Measurements from ENCODE around the gene VAPB.

The VAPB gene

GRCh38 chr20:58416835-58417234 lies 27.8 kb downstream of the VAPB start:
- no peak overlapping the region for H3K27ac ChIP-seq (ENCODE audit: low read length)
- H3K9me3 ChIP-seq (ENCODE audit: insufficient read depth, low read length) = no peaks in the 10 kb centered on the region
- H3K79me2 ChIP-seq (ENCODE audit: low read length) = peaks cover 49% of the 10 kb centered on the region
- H3K4me3 ChIP-seq (ENCODE audit: low read length) = no peak overlapping the region
- no peak overlapping the region for H3K4me2 ChIP-seq (ENCODE audit: low read length)
- no peak overlapping the region for H2AFZ ChIP-seq (ENCODE audit: low read depth, low read length)
- no peaks in the 10 kb centered on the region for H3K4me1 ChIP-seq (ENCODE audit: low read length)
- peaks cover 25% of the 10 kb centered on the region for H4K20me1 ChIP-seq (ENCODE audit: insufficient read depth, low read length)
- peaks cover 52% of the 10 kb centered on the region for H3K36me3 ChIP-seq (replicated peaks; ENCODE audit: low read depth, low read length)
- H3K9ac ChIP-seq (ENCODE audit: low read length) = no peak overlapping the region
- TF ChIP-seq, protein P1, sequence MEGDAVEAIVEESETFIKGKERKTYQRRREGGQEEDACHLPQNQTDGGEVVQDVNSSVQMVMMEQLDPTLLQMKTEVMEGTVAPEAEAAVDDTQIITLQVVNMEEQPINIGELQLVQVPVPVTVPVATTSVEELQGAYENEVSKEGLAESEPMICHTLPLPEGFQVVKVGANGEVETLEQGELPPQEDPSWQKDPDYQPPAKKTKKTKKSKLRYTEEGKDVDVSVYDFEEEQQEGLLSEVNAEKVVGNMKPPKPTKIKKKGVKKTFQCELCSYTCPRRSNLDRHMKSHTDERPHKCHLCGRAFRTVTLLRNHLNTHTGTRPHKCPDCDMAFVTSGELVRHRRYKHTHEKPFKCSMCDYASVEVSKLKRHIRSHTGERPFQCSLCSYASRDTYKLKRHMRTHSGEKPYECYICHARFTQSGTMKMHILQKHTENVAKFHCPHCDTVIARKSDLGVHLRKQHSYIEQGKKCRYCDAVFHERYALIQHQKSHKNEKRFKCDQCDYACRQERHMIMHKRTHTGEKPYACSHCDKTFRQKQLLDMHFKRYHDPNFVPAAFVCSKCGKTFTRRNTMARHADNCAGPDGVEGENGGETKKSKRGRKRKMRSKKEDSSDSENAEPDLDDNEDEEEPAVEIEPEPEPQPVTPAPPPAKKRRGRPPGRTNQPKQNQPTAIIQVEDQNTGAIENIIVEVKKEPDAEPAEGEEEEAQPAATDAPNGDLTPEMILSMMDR (IDR thresholded peaks at IDR 0.05; ENCODE audit: low read depth, low read length) = no peak
- TF ChIP-seq EZH2phosphoT487 (IDR thresholded peaks at IDR 0.05; ENCODE audit: low read depth) = no peak
- H3K27me3 ChIP-seq (ENCODE audit: low read depth, low read length) = no peaks in the 10 kb centered on the region

GRCh38 chr20:58417438-58417837 lies 28.4 kb downstream of the VAPB start:
- TF ChIP-seq, protein P1 (IDR thresholded peaks at IDR 0.05; ENCODE audit: low read depth, low read length) = no peak
- TF ChIP-seq EZH2phosphoT487 (IDR thresholded peaks at IDR 0.05; ENCODE audit: low read depth) = no peak
- Histone ChIP-seq H3K79me2 (ENCODE audit: low read length) (peaks cover 48% of the 10 kb centered on the region), H3K27me3 (ENCODE audit: low read depth, low read length) (no peaks in the 10 kb centered on the region)

DNA sequence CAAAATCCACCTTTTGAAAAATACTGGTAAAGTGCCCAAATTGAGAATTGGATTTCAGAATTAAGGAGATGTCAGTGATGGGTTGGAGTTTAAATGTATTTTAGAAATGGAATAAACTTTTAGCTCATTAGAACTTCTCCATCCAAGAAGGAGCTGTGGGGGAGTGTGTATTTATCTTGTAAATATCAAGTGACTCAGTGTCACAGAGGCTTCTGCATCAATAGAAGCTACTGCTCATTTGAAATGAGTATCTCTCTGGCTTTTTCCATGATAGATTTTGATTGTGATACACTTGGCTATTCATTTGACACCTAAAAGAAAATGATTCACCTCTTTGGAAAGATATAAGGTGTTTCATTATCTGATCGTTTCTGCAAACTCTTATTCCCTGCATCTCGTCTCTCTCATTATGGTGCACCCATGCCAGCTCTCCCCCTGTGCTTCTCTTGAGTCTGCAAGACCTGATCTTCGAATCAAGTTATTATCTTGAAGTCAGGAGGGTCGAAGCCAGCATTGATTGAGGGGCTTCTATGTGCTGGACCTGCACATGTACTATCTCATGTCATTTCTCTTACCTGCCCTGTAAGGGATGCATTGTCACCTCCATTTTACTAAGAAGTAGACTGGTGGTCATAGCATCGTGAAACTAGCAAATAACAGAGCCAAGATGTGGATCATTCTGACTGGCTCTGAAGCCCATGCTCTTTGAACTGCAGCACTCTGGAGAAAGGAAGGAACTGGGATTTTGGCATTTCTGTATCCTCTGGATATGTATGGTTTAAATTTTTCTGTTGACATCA lies 30.1 kb downstream of the VAPB start:
- TF ChIP-seq, protein P1 (IDR thresholded peaks at IDR 0.05; ENCODE audit: low read depth, low read length) = no peak
- TF ChIP-seq EZH2phosphoT487 (IDR thresholded peaks at IDR 0.05; ENCODE audit: low read depth) = no peak
- Histone ChIP-seq H3K27ac (ENCODE audit: low read length) (no peak overlapping the region), H3K4me2 (ENCODE audit: low read length) (no peak overlapping the region), H3K36me3 (replicated peaks; ENCODE audit: low read depth, low read length) (peaks cover 64% of the 10 kb centered on the region), H3K27me3 (ENCODE audit: low read depth, low read length) (no peaks in the 10 kb centered on the region), H3K4me3 (ENCODE audit: low read length) (no peak overlapping the region), H4K20me1 (ENCODE audit: insufficient read depth, low read length) (peaks cover 25% of the 10 kb centered on the region), H3K9ac (ENCODE audit: low read length) (no peak overlapping the region), H2AFZ (ENCODE audit: low read depth, low read length) (no peak overlapping the region), H3K4me1 (ENCODE audit: low read length) (no peaks in the 10 kb centered on the region), H3K9me3 (ENCODE audit: insufficient read depth, low read length) (no peaks in the 10 kb centered on the region), H3K79me2 (ENCODE audit: low read length) (peaks cover 51% of the 10 kb centered on the region)

More at GRCh38 chr20:58417438-58417837, 28.4 kb downstream of the VAPB start:
- Histone ChIP-seq H4K20me1 (ENCODE audit: insufficient read depth, low read length) (peaks cover 25% of the 10 kb centered on the region), H3K9me3 (ENCODE audit: insufficient read depth, low read length) (no peaks in the 10 kb centered on the region), H3K27ac (ENCODE audit: low read length) (no peak overlapping the region), H3K36me3 (replicated peaks; ENCODE audit: low read depth, low read length) (peaks cover 54% of the 10 kb centered on the region), H2AFZ (ENCODE audit: low read depth, low read length) (no peak overlapping the region), H3K9ac (ENCODE audit: low read length) (no peak overlapping the region), H3K4me3 (ENCODE audit: low read length) (no peak overlapping the region), H3K4me2 (ENCODE audit: low read length) (no peak overlapping the region), H3K4me1 (ENCODE audit: low read length) (no peaks in the 10 kb centered on the region)

DNA sequence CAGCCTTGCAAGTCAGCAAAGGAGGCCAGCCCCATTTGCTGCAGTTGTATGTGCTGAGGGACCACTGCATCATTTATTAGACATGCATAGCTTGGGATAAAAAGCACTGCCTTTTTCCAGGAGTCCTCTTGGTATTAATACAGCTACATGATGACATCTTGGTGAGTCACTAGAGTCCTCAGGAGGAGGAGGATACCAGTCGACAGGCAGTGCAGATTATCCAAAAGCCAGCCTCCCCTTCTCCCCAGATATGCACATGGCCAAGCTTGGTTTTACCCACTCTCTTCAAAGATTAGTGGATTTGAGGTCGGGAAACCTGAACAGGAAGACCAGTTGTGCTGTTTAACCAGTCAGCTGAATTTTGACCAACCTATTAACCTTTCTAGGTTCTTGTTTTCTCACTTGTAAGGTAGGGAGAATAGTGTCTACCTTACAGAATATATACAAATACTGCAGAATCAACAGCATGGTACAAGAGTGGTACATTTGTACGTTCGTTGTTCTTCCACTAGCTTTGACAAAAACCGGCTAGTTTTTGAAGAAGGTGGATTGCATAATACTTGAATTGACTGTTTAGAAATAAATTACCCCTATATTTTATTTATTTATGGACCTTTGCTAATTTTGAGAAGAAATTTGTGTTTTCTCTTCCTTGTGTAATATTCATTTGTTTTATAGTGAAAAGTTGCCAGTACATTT lies 31.9 kb downstream of the VAPB start:
- Histone ChIP-seq H3K79me2 (ENCODE audit: low read length) (peaks cover 54% of the 10 kb centered on the region), H3K27ac (ENCODE audit: low read length) (no peak overlapping the region)
- no peak for TF ChIP-seq EZH2phosphoT487 (IDR thresholded peaks at IDR 0.05; ENCODE audit: low read depth)

More for the DNA sequence above, 31.9 kb downstream of the VAPB start:
- Histone ChIP-seq H4K20me1 (ENCODE audit: insufficient read depth, low read length) (peaks cover 20% of the 10 kb centered on the region), H3K4me3 (ENCODE audit: low read length) (no peak overlapping the region), H3K36me3 (replicated peaks; ENCODE audit: low read depth, low read length) (peaks cover 71% of the 10 kb centered on the region), H3K4me2 (ENCODE audit: low read length) (no peak overlapping the region), H3K27me3 (ENCODE audit: low read depth, low read length) (no peaks in the 10 kb centered on the region), H3K4me1 (ENCODE audit: low read length) (no peaks in the 10 kb centered on the region), H3K9ac (ENCODE audit: low read length) (no peak overlapping the region), H2AFZ (ENCODE audit: low read depth, low read length) (no peak overlapping the region), H3K9me3 (ENCODE audit: insufficient read depth, low read length) (no peaks in the 10 kb centered on the region)

Data from OCI-LY3 (cell line).